HEK293T (cell line): ENCODE data around the gene PPIL6.
"Not testable (repeated sequence)": the region's sequence is repeated elsewhere in the genome, so short reads cannot be mapped to it uniquely, and the experiment has no call there.

ENCODE experiments used
- CTCF ChIA-PET: fragments of 350-600 bp; formaldehyde crosslinking; extraction: SDS; loops from one replicate; lab custom pipeline; 2021; ENCODE audit warnings: antibody characterized with exemption, inconsistent platforms; lab: Yijun Ruan, JAX
- POLR2A ChIA-PET: fragments of 350-600 bp; formaldehyde crosslinking; extraction: SDS; loops from one replicate; lab custom pipeline; 2020; ENCODE audit warnings: antibody characterized with exemption, inconsistent platforms; lab: Yijun Ruan, JAX
- DNase-seq: peaks from one replicate; pipeline ENCODE4 v3.0.0; 2012; ENCODE audit warnings: mixed read lengths; ENCODE audit errors: extremely low spot score
- ARNT ChIP-seq: fragments of 450-650 bp; IDR thresholded peaks from 2 replicates; pipeline ENCODE4 v1.6.1; 2017; ENCODE audit warnings: mild to moderate bottlenecking
- BHLHE40 ChIP-seq: fragments of 450-650 bp; IDR thresholded peaks from 2 replicates; pipeline ENCODE4 v1.6.1; 2016; ENCODE audit warnings: mild to moderate bottlenecking, moderate library complexity, borderline replicate concordance
- CTBP1 ChIP-seq: fragments of 450-650 bp; IDR thresholded peaks from 2 replicates; pipeline ENCODE4 v1.6.1; 2016; ENCODE audit warnings: borderline replicate concordance
- ELF4 ChIP-seq: fragments of 450-650 bp; IDR thresholded peaks from 2 replicates; pipeline ENCODE4 v1.6.1; 2017; ENCODE audit warnings: antibody characterized with exemption
- FOXA1 ChIP-seq: fragments of 450-650 bp; IDR thresholded peaks from 2 replicates; pipeline ENCODE4 v1.6.1; 2016; ENCODE audit warnings: mild to moderate bottlenecking
- FOXK2 ChIP-seq: fragments of 450-650 bp; IDR thresholded peaks from 2 replicates; pipeline ENCODE4 v1.6.1; 2016; ENCODE audit warnings: mild to moderate bottlenecking
- FOXM1 ChIP-seq: fragments of 450-650 bp; IDR thresholded peaks from 2 replicates; pipeline ENCODE4 v1.6.1; 2017; ENCODE audit warnings: mild to moderate bottlenecking, borderline replicate concordance
- HDGF ChIP-seq: fragments of 450-650 bp; IDR thresholded peaks from 2 replicates; pipeline ENCODE4 v1.6.1; 2017; ENCODE audit warnings: antibody characterized with exemption, borderline replicate concordance
- L3MBTL2 ChIP-seq: fragments of 450-650 bp; conservative IDR thresholded peaks from 2 replicates; pipeline ENCODE4 v1.6.1; 2016; ENCODE audit warnings: mild to moderate bottlenecking
- LEF1 ChIP-seq: fragments of 450-650 bp; IDR thresholded peaks from 2 replicates; pipeline ENCODE4 v1.6.1; 2017; ENCODE audit warnings: mild to moderate bottlenecking, borderline replicate concordance
- NFRKB ChIP-seq: fragments of 450-650 bp; IDR thresholded peaks from 2 replicates; pipeline ENCODE4 v1.6.1; 2016; ENCODE audit warnings: mild to moderate bottlenecking, moderate library complexity
- PKNOX1 ChIP-seq: fragments of 450-650 bp; IDR thresholded peaks from 2 replicates; pipeline ENCODE4 v1.6.1; 2016
- SP1 ChIP-seq: fragments of 450-650 bp; IDR thresholded peaks from 2 replicates; pipeline ENCODE4 v1.6.1; 2017
- SUZ12 ChIP-seq: fragments of 450-650 bp; IDR thresholded peaks from 2 replicates; pipeline ENCODE4 v1.6.1; 2016; ENCODE audit warnings: mild to moderate bottlenecking
- TARDBP ChIP-seq: fragments of 450-650 bp; IDR thresholded peaks from 2 replicates; pipeline ENCODE4 v1.6.1; 2016
- ZNF384 ChIP-seq: fragments of 450-650 bp; IDR thresholded peaks from 2 replicates; pipeline ENCODE4 v1.6.1; 2016

PPIL6 gene

GRCh38 chr6:109373331-109373730 is 67.1 kb downstream of the PPIL6 start:
- DNase-seq, result no peak
- no peak for TF ChIP-seq ELF4
- ChIA-PET POLR2A (interaction anchor here (2.8 kb wide), 1 partner anchor 10 kb away, joined by 10 read pairs; the partner anchor contains the start of gene CD164), CTCF (interaction anchor here (0.5 kb wide), 1 partner anchor 10 kb away, joined by 3 read pairs; no protein-coding TSS in a partner anchor)

- TF ChIP-seq SP1 (no peak), CTBP1 (no peak), ELF4 (no peak)
- DNase-seq, result no peak
- ChIA-PET CTCF (no interaction called here), POLR2A (interaction anchor here (2.8 kb wide), 1 partner anchor 11 kb away, joined by 10 read pairs; the partner anchor contains the start of gene CD164)
These were observed 68.3 kb downstream of the PPIL6 start for GRCh38 chr6:109372130-109372529.

- CTCF ChIA-PET, result interaction anchor here (0.7 kb wide), 1 partner anchor 12 kb away, joined by 3 read pairs; no protein-coding TSS in a partner anchor
- no peak for DNase-seq
- POLR2A ChIA-PET, result no interaction called here
- TF ChIP-seq ELF4 (peak; percentile 19; the same call in 1 of the 2 replicates), TARDBP (no peak), L3MBTL2 (no peak)
These were observed 69.6 kb downstream of the PPIL6 start for GRCh38 chr6:109370792-109371191.

- POLR2A ChIA-PET, result no interaction called here
- no peak for DNase-seq
- CTCF ChIA-PET, result no interaction called here
- TF ChIP-seq TARDBP (no peak), L3MBTL2 (no peak), LEF1 (no peak), ARNT (no peak)
These were observed 70.1 kb downstream of the PPIL6 start for GRCh38 chr6:109370336-109370735.

GRCh38 chr6:109369728-109370127 is 70.7 kb downstream of the PPIL6 start:
- POLR2A ChIA-PET, result no interaction called here
- TF ChIP-seq ELF4, result no peak
- TF ChIP-seq PKNOX1, result no peak
- no peak for TF ChIP-seq BHLHE40
- no peak for TF ChIP-seq HDGF
- TF ChIP-seq LEF1, result no peak
- TF ChIP-seq ARNT, result no peak
- TF ChIP-seq L3MBTL2, result no peak
- no peak for TF ChIP-seq NFRKB
- TF ChIP-seq FOXM1, result no peak
- TF ChIP-seq SP1, result no peak
- TF ChIP-seq CTBP1, result no peak
- TF ChIP-seq FOXK2, result no peak
- TF ChIP-seq FOXA1, result no peak
- no peak for TF ChIP-seq ZNF384
- TF ChIP-seq TARDBP, result no peak
- TF ChIP-seq SUZ12, result no peak
- CTCF ChIA-PET, result no interaction called here
- DNase-seq, result no peak

GRCh38 chr6:109364382-109365078 is 75.9 kb downstream of the PPIL6 start:
- DNase-seq, CTCF ChIA-PET, POLR2A ChIA-PET: not testable (repeated sequence)

- CTCF ChIA-PET, result no interaction called here
- TF ChIP-seq SUZ12 (no peak), ARNT (no peak), FOXK2 (no peak)
- no peak for DNase-seq
- POLR2A ChIA-PET, result no interaction called here
These were observed 76.7 kb downstream of the PPIL6 start for GRCh38 chr6:109363753-109364152.

GRCh38 chr6:109362102-109362884 is 78.1 kb downstream of the PPIL6 start:
- ChIA-PET CTCF (no interaction called here), POLR2A (interaction anchor here (1.1 kb wide), 1 partner anchor 21 kb away, joined by 3 read pairs; the partner anchor contains the start of gene CD164)
- DNase-seq, result no peak
- TF ChIP-seq ZNF384, result no peak
- no peak for TF ChIP-seq PKNOX1
- TF ChIP-seq NFRKB, result no peak
- no peak for TF ChIP-seq FOXA1
- TF ChIP-seq FOXM1, result no peak
- no peak for TF ChIP-seq HDGF
- TF ChIP-seq CTBP1, result no peak
- TF ChIP-seq BHLHE40, result no peak
- no peak for TF ChIP-seq ARNT
- TF ChIP-seq SP1, result no peak
- TF ChIP-seq SUZ12, result no peak
- no peak for TF ChIP-seq LEF1
- TF ChIP-seq TARDBP, result no peak
- TF ChIP-seq ELF4, result no peak
- TF ChIP-seq FOXK2, result no peak
- no peak for TF ChIP-seq L3MBTL2
